HK-2 (cell line): ENCODE results near the gene CACNB4.
"Not testable (repeated sequence)": the region's sequence is repeated elsewhere in the genome, so short reads cannot be mapped to it uniquely, and the experiment has no call there.

ENCODE experiments used
- DNase-seq: peaks from one replicate; pipeline ENCODE4 v3.0.0-alpha.2; 2018; ENCODE audit not compliant: unreplicated experiment

Gene CACNB4

GRCh38 chr2:152098496-152099366 lies at the start of gene CACNB4:
CACNB4 (minus strand) TSS chr2:152099044.
- DNase-seq = peak; percentile 46

DNA sequence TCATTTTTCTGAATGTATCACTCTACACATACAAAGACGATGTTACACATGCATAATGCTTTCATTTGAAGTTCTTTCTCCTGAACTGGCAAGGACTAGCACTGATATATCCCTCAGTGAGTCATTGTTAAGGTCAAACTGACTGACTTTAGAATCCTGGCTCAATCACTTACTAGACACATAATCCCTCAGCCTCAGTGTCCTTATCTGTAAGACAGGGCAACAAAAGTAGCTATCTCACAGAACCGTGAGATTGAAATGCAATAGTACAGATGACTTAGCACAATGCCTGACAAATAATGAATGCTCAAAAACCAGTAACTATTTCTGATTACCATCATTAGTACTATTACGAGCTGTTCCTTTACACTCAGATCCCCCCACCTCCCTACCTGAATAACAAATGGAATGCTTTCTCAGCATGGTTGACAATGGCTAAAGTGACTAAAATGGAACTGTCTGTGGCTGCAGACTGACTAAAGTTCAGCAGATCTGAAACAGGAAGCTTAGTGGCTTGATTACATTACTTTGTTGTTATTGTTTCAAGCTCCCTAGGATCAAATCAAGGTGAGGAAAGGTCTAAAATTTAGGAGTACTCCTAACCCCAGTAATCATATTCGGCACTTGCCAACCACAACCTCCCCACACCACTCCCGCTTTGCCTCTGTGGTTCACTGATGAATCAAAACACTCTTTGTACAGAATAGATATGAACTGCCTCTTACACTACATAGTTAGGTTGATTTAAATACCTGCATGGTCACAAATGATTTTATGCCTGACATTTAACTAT lies 35.8 kb upstream of the CACNB4 start:
- no peak for DNase-seq

- DNase-seq = no peak
These were observed 33.5 kb upstream of the CACNB4 start for GRCh38 chr2:152132306-152132705.

DNA sequence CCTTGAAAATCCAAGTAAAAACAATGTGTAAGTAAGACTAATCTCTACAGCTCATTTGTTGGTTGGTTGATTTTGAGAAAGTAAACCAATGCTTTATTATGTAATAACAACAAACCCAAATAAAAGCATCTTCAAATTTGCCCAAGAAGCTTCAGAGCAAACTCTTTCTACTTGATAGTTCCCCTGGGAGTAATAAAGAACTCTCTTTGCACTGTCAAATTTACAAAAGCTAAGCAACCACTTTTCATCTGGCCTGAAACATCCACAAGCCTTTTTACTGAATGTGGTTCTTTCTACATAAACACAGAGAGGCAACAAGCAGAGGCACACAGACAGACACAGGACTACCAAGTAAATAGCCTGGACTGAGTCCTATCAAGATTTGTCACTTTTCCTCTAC lies 28.8 kb upstream of the CACNB4 start:
- no peak for DNase-seq

GRCh38 chr2:152126664-152127063 lies 27.8 kb upstream of the CACNB4 start:
- no peak for DNase-seq

- DNase-seq = no peak
These were observed 23.3 kb upstream of the CACNB4 start for GRCh38 chr2:152122161-152122560.

- no peak for DNase-seq
These were observed 21.6 kb upstream of the CACNB4 start for GRCh38 chr2:152120430-152120829.

DNA sequence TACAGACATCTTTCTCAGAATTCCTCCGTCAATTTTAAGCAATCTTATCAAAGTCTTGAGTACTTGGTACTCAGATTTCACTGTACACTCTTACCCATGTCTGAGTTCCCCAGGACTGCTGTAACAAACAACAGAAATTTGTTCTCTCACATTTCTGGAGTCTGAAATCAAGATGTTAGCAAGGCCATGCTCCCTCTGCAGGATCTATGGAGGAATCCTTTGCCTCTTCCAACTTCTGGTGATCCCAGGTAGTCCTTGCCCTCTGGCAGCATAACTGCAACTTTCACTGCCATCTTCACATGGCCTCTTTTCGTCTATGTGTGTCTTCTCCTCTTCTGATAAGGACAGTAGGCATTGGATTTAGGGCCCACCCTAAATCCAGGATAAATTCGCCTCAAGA lies 17.1 kb upstream of the CACNB4 start:
- DNase-seq = no peak

GRCh38 chr2:152114366-152114765 lies 15.5 kb upstream of the CACNB4 start:
- no peak for DNase-seq

DNA sequence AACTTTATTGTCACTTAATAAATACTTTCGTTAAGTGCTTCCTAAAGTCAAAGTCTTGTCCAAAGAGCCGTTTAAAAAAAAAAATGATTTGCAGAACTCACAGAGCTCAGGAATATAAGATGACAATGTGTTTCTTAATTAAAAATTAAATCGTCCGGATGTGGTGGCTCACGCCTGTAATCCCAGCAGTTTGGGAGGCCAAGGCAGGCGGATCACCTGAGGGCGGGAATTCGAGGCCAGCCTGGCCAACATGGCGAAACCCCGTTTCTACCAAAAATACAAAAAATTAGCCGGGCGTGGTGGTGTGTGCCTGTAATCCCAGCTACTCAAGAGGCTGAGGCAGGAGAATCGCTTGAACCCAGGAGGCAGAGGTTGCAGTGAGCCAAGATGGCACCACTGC lies 8.3 kb upstream of the CACNB4 start:
- DNase-seq = not testable (repeated sequence)

GRCh38 chr2:152106464-152106863 lies 7.6 kb upstream of the CACNB4 start:
- DNase-seq = no peak

GRCh38 chr2:152103271-152103670 lies 4.4 kb upstream of the CACNB4 start:
- no peak for DNase-seq

DNA sequence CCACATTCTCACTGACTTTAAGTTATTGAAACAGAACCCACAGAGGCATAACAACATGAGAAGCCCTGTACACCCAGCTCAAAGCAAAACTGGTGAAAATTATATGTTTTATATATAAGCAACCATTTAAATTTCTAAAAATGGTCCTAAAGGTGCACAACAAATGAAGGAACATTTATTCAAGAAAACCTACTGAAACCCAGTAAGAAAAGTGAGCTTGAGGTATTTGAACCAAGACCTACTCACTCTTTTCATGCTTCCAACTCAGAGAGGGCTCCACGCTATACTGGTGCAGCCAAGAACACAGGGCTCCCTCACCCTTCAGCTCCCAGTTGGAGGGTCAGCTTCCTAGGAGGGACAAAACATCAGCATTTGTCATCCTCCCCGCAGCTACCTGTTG lies 2.1 kb upstream of the CACNB4 start:
- no peak for DNase-seq

DNA sequence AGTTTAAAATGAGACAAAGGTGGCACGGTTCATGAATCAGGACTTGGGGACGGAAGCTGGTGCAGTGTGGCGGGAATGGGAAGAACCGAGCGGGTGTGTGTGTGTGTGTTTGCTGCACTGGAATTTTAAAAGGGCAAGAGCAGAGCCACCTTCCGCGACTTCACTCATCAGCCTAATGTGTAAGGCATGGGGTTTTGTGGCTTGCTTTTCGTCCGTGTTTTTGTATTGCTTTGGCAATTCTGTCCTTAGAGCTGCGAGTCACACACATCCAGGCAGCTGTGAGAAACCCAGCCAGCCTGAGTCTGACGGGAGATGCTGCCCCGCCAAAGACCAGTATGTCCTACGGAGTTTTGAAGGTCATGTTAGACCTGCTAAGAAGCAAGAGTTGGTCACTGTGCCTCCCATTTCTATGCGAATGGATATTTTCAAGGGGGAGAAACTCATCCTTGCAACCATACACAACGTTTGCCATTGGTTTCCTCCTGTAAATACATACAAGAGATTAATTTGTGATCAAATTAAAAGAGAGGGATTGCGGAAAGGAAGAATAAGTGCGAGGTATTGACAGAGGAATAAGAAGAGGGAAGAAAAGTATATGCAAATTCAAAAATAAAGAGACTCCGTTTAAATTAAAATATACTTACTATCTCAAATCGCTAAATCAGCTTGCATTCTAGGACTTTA lies 665 bp upstream of the CACNB4 start:
- peak; percentile 25 for DNase-seq

GRCh38 chr2:152097801-152098495 lies 896 bp downstream of the CACNB4 start:
- peak; percentile 42 for DNase-seq

- DNase-seq = peak; percentile 32
These were observed 1.5 kb downstream of the CACNB4 start for GRCh38 chr2:152097290-152097800.

DNA sequence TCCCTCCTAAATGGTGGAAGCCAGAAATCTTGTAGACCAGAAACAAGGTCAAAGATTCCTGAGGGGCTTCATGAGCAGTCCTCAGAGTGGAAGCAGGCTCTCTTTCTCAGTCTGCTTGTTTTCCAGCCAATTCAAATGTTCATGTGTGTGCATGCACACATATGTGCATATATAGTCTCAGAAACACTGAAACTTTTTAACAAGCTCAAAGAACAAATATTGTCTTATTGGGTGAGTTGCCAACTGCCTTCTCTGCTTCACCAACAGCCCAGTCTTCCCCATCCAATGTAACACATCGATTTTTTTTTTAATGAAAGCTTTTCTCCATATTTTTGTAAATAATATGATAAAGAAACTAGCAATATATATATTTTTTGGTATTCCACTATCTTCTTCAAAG lies 3.7 kb downstream of the CACNB4 start:
- DNase-seq = no peak

GRCh38 chr2:152094014-152094413 lies 4.8 kb downstream of the CACNB4 start:
- DNase-seq = no peak

DNA sequence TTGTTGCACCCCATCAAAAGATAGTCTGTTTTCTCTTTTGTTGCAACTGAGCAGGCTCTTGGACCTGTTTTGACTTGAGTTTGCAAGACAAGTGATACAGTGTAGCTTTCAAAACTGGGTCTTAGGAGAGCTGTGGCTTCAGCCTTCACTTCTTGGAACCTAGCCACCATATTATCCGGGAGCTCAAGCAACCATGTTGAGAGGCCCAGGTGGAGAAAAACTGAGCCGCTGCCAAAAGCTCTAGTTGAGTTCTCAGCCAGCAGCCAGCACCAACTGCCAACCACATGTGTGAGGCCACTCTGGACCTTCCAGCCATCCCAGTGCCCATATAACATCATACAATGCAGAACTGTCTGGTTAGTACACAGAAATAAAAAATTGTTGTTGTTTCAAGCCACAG lies 5.4 kb downstream of the CACNB4 start:
- no peak for DNase-seq

GRCh38 chr2:152092095-152092494 lies 6.7 kb downstream of the CACNB4 start:
- DNase-seq = no peak

DNA sequence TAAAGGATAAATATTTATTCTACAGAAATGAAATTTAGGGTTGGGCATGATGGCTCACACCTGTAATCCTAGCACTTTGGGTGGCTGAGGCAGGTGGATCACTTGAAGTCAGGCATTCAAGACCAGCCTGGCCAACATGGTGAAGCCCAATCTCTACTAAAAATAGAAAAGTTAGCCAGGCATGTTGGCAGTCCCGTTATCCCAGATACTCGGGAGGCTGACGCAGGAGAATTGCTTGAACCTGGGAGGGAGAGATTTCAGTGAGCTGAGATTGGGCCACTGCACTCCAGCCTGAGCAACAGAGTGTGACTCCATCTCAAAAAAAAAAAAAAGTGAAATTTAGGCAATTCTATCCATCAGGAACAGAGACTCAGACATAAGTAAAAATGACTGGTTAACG lies 8.1 kb downstream of the CACNB4 start:
- DNase-seq = not testable (repeated sequence)

- DNase-seq = no peak
These were observed 9.6 kb downstream of the CACNB4 start for GRCh38 chr2:152089238-152089637.
